ENCODE measurements around the gene TTC19.
"Not testable (repeated sequence)": the region's sequence is repeated elsewhere in the genome, so short reads cannot be mapped to it uniquely, and the experiment has no call there.

Gene TTC19

DNA sequence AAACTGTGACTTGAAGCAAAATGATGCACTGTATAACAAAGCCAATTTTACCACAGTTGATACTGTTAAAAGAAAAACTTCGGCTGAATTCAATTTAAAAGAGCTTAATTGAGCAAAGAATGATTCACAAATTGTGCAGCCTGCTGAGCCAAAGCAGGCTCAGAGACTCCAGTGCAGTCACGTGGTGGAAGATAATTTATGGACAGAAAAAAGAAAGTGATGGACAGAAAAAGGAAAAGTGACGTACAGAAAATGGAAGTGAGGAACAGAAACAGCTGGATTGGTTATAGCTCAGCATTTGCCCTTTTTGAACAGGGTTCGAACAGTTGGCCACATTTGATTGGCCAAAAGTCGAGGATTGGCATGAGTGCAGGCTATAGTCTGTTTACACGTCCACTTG lies 25.8 kb upstream of the TTC19 start:
- no peaks in the 10 kb centered on the region for H3K9me3 ChIP-seq (ENCODE audit: control insufficient read depth, low read length)
- H3K4me3 ChIP-seq (ENCODE audit: extremely low read depth, insufficient read depth, low read length, poor library complexity, severe bottlenecking) = no peak overlapping the region
- 95 to 96% methylated on average over 6 of the region's 6 CpGs for WGBS, 2 experiments (ENCODE audit: insufficient coverage in 2 of 2)
- H3K27ac ChIP-seq (ENCODE audit: low read depth, low read length, severe bottlenecking) = no peak overlapping the region
- no peaks in the 10 kb centered on the region for H3K4me1 ChIP-seq (ENCODE audit: control insufficient read depth, insufficient read depth, low read length, poor library complexity, severe bottlenecking)
- peaks cover 47% of the 10 kb centered on the region for H3K36me3 ChIP-seq (ENCODE audit: control insufficient read depth, insufficient read depth, low read length)

DNA sequence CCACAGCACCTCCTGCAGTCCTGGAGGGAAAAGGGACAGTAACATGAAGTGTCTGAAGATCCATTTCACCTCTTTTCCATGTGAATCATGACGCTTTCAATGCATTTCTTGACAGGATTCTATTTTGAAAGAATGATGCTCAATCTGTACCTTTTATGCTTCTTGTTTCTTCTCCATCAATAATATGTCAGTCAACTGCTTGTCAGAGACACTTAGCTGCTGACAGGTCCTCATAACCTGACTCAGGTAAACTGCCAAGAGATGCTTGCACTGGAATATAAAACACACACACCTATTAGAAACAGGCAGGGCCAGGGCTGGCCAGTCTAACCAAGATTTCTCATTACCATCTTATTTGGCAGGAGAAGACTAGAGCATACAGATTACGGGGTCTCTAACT lies 21.7 kb upstream of the TTC19 start:
- Histone ChIP-seq H3K4me1 (ENCODE audit: control insufficient read depth, insufficient read depth, low read length, poor library complexity, severe bottlenecking) (peaks cover 10% of the 10 kb centered on the region), H3K4me3 (ENCODE audit: extremely low read depth, insufficient read depth, low read length, poor library complexity, severe bottlenecking) (no peak overlapping the region), H3K9me3 (ENCODE audit: control insufficient read depth, low read length) (peaks cover 9% of the 10 kb centered on the region), H3K27ac (ENCODE audit: low read depth, low read length, severe bottlenecking) (no peak overlapping the region), H3K36me3 (ENCODE audit: control insufficient read depth, insufficient read depth, low read length) (peaks cover 75% of the 10 kb centered on the region)
- WGBS, 2 experiments (ENCODE audit: insufficient coverage in 2 of 2) = 94 to 100% methylated on average over 2 of the region's 2 CpGs

DNA sequence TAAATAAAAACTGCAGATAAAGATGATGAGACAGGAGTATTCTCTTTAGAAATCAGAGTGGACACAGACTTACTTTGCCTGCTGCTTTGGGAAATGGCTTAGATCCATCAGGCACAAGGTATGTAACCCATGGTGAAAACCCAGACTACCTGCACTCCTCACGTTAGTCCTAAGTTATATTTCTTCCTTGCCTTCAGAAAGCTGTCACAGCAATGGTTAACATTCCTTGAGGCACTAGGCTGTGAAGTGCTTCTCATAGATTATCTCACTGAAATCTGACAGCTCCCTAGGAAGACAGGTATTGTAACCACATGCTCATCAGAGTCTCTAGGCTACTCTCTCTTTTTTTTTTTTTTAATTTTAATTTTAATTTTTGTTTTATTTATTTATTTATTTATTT lies 21.0 kb upstream of the TTC19 start:
- 92% methylated on average over 1 of the region's 1 CpG; no CpG with 5 or more reads in 1 of the 2 experiments for WGBS, 2 experiments (ENCODE audit: insufficient coverage in 2 of 2)
- Histone ChIP-seq H3K27ac (ENCODE audit: low read depth, low read length, severe bottlenecking) (no peak overlapping the region), H3K4me1 (ENCODE audit: control insufficient read depth, insufficient read depth, low read length, poor library complexity, severe bottlenecking) (peaks cover 10% of the 10 kb centered on the region), H3K4me3 (ENCODE audit: extremely low read depth, insufficient read depth, low read length, poor library complexity, severe bottlenecking) (no peak overlapping the region), H3K9me3 (ENCODE audit: control insufficient read depth, low read length) (peaks cover 9% of the 10 kb centered on the region), H3K36me3 (ENCODE audit: control insufficient read depth, insufficient read depth, low read length) (peaks cover 81% of the 10 kb centered on the region)

DNA sequence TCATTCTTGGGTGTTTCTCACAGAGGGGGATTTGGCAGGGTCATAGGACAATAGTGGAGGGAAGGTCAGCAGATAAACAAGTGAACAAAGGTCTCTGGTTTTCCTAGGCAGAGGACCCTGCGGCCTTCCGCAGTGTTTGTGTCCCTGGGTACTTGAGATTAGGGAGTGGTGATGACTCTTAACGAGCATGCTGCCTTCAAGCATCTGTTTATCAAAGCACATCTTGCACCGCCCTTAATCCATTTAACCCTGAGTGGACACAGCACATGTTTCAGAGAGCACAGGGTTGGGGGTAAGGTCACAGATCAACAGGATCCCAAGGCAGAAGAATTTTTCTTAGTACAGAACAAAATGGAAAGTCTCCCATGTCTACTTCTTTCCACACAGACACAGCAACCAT lies 20.6 kb upstream of the TTC19 start:
- no CpG with 5 or more reads among the region's 4 CpGs for WGBS, 2 experiments (ENCODE audit: insufficient coverage in 2 of 2)
- H3K9me3 ChIP-seq (ENCODE audit: control insufficient read depth, low read length); H3K27ac ChIP-seq (ENCODE audit: low read depth, low read length, severe bottlenecking); H3K4me3 ChIP-seq (ENCODE audit: extremely low read depth, insufficient read depth, low read length, poor library complexity, severe bottlenecking); H3K4me1 ChIP-seq (ENCODE audit: control insufficient read depth, insufficient read depth, low read length, poor library complexity, severe bottlenecking): not testable (repeated sequence)
- peaks cover 82% of the 10 kb centered on the region for H3K36me3 ChIP-seq (ENCODE audit: control insufficient read depth, insufficient read depth, low read length)

DNA sequence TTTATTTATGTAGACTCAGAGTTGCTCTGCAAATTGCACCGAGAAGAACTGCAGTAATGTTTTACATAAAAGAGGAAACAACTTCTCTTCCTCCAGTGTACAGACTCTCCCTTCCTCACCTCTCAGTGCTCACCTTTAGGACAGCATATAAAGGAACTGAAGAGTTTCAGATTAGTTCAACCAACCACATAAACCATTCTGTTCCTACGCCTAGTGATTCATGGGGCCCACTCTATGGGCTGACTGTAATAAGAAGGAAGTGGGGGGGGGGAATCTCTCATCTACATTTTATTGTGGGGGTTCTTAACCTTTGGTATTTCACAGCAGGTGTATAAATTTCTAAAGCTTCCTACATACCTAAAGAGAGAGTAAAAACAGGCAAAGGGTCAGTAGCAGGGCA lies 18.4 kb upstream of the TTC19 start:
- Histone ChIP-seq H3K4me1 (ENCODE audit: control insufficient read depth, insufficient read depth, low read length, poor library complexity, severe bottlenecking) (peaks cover 10% of the 10 kb centered on the region), H3K27ac (ENCODE audit: low read depth, low read length, severe bottlenecking) (no peak overlapping the region), H3K4me3 (ENCODE audit: extremely low read depth, insufficient read depth, low read length, poor library complexity, severe bottlenecking) (no peak overlapping the region), H3K36me3 (ENCODE audit: control insufficient read depth, insufficient read depth, low read length) (peaks cover 84% of the 10 kb centered on the region), H3K9me3 (ENCODE audit: control insufficient read depth, low read length) (peaks cover 9% of the 10 kb centered on the region)
- 33% methylated on average over 1 of the region's 2 CpGs; no CpG with 5 or more reads in 1 of the 2 experiments for WGBS, 2 experiments (ENCODE audit: insufficient coverage in 2 of 2)

DNA sequence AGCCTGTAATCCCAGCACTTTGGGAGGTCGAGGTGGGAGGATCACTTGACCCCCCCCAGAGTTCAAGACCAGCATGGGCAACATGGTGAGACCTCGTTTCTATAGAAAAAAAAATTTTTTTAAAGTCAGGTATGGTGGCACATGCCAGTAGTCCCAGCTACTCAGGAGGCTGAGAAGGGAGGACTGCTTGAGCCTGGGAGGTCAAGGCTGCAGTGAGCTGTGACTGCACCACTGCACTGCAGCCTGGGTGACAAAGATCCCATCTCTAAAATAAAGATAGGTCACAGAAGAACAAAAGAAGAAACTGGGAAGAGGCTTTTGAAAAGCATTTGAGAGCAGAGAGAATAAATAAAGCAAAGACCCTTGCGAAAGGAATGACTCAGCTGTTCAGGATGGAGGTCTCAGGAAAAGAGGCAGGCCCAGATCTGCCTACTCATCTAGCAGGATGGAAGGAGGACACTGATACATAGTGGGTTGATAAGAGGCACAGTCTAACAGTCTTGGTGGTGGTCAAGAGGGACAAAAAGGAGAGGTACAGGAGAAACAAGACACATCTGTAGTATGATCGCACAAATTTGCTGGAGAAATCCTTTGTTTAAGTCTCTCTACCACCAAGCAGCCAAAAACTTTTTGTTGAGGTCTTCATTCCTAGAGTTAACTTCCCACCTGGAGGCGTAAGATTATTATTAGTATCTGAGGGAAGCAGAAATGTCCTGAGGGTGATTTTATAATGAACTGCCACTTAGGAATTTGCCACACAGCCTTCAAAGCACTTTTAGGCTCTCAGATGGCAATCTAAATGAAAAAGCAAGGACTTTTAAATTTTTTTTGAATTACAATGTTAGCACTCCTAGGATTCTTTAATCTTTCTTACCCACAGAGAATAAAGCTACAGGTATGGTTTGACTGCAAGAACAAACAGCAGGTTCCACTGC lies 17.7 kb upstream of the TTC19 start:
- H3K4me3 ChIP-seq (ENCODE audit: extremely low read depth, insufficient read depth, low read length, poor library complexity, severe bottlenecking) = no peak overlapping the region
- 87 to 94% methylated on average over 3 to 4 of the region's 5 CpGs for WGBS, 2 experiments (ENCODE audit: insufficient coverage in 2 of 2)
- H3K4me1 ChIP-seq (ENCODE audit: control insufficient read depth, insufficient read depth, low read length, poor library complexity, severe bottlenecking) = peaks cover 10% of the 10 kb centered on the region
- peaks cover 9% of the 10 kb centered on the region for H3K9me3 ChIP-seq (ENCODE audit: control insufficient read depth, low read length)
- H3K27ac ChIP-seq (ENCODE audit: low read depth, low read length, severe bottlenecking) = peak overlapping the region; percentile 63
- H3K36me3 ChIP-seq (ENCODE audit: control insufficient read depth, insufficient read depth, low read length) = peaks cover 84% of the 10 kb centered on the region

DNA sequence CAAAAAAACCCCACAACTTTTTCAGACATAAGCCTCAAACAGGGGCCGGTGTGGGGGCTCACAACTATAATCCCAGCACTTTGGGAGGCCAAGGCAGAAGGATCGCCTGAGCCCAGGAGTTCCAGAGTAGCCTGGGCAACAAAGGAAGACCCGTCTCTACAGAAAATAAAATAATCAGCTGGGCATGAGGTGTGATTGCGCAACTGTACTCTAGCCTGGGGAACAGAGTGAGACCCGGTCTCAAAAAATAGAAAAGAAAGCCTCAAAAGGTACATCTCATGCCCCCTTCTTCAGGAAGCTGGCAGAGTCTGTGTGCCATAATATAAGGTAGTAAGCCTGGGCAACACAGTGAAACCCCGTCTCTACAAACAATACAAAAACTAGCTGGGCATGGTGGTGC lies 3.3 kb upstream of the TTC19 start:
- H3K4me1 ChIP-seq (ENCODE audit: control insufficient read depth, insufficient read depth, low read length, poor library complexity, severe bottlenecking) = peaks cover 7% of the 10 kb centered on the region
- WGBS, 2 experiments (ENCODE audit: insufficient coverage in 2 of 2) = 87 to 92% methylated on average over 4 to 5 of the region's 6 CpGs
- H3K4me3 ChIP-seq (ENCODE audit: extremely low read depth, insufficient read depth, low read length, poor library complexity, severe bottlenecking) = no peak overlapping the region
- no peak overlapping the region for H3K27ac ChIP-seq (ENCODE audit: low read depth, low read length, severe bottlenecking)
- H3K9me3 ChIP-seq (ENCODE audit: control insufficient read depth, low read length) = peaks cover 8% of the 10 kb centered on the region
- H3K36me3 ChIP-seq (ENCODE audit: control insufficient read depth, insufficient read depth, low read length) = peaks cover 34% of the 10 kb centered on the region

DNA sequence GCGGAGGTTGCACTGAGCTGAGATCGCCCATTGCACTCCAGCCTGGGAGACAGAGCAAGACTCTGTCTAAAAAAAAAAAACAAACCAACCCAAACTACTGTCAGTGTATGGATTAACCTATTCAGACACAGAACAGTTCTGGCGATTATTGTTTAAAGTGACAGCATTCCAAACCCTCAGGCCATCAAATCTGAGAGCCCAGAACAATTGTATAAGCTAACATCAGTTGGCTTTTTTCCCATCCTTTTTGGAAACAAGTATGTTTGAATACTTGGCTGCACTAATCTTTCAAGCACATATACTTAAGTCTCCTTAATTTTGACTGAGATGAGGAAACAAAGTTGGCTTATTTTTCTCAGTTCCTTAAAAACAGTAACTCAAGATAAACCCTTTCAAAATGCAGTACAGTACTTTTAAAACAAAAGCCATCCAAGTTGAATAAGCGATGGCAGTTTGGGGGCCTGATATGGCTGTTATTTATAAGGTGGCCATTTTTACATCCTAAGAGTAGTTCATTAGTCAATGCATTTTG lies 1.5 kb upstream of the TTC19 start:
- Histone ChIP-seq H3K9me3 (ENCODE audit: control insufficient read depth, low read length) (peaks cover 14% of the 10 kb centered on the region), H3K27ac (ENCODE audit: low read depth, low read length, severe bottlenecking) (no peak overlapping the region), H3K36me3 (ENCODE audit: control insufficient read depth, insufficient read depth, low read length) (peaks cover 39% of the 10 kb centered on the region), H3K4me3 (ENCODE audit: extremely low read depth, insufficient read depth, low read length, poor library complexity, severe bottlenecking) (no peak overlapping the region), H3K4me1 (ENCODE audit: control insufficient read depth, insufficient read depth, low read length, poor library complexity, severe bottlenecking) (peaks cover 8% of the 10 kb centered on the region)
- 88 to 100% methylated on average over 1 to 2 of the region's 4 CpGs for WGBS, 2 experiments (ENCODE audit: insufficient coverage in 2 of 2)

DNA sequence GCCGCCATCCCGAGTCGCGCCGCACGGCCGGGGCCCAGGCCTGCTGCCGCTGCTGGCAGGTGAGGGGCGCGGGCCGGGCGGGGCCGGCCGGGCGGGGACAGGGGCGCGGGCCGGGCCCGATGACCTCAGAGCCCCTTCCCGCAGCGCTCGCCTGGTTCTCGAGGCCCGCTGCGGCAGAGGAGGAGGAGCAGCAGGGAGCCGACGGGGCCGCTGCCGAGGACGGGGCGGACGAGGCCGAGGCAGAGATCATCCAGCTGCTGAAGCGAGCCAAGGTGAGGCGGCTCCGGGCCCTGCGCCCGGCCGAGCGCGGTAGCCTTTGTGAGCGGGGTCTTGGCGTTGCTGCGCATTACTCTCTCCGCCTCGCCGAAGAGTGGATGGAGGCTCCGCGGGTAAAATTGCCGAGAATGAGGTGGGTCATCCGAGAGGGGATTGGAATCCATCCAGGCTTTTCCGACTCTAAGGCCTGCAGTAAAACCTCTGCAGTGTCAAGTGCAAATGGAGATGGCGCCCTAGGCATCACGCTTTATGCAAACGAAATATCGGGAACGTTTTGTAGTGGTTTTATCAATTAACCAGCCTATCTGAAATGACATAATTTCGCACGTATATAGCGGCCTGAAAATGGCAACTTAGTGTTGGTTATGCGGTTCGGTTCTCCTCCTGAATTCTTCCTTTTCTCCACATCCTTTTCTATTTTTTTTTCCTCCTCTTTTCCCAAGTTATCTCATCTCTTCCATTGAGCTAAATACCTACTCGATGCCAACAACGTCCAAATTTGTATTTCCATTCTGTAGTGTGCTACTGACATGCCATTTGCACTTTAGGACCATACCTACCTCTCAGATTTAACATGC lies 577 bp downstream of the TTC19 start:
- H3K4me1 ChIP-seq (ENCODE audit: control insufficient read depth, insufficient read depth, low read length, poor library complexity, severe bottlenecking) = peaks cover 8% of the 10 kb centered on the region
- WGBS, 2 experiments (ENCODE audit: insufficient coverage in 2 of 2) = 0 to 1% methylated on average over 51 to 54 of the region's 64 CpGs
- peaks cover 47% of the 10 kb centered on the region for H3K36me3 ChIP-seq (ENCODE audit: control insufficient read depth, insufficient read depth, low read length)
- H3K27ac ChIP-seq (ENCODE audit: low read depth, low read length, severe bottlenecking) = peak overlapping the region; percentile 88
- peaks cover 14% of the 10 kb centered on the region for H3K9me3 ChIP-seq (ENCODE audit: control insufficient read depth, low read length)
- H3K4me3 ChIP-seq (ENCODE audit: extremely low read depth, insufficient read depth, low read length, poor library complexity, severe bottlenecking) = peak overlapping the region; percentile 78

DNA sequence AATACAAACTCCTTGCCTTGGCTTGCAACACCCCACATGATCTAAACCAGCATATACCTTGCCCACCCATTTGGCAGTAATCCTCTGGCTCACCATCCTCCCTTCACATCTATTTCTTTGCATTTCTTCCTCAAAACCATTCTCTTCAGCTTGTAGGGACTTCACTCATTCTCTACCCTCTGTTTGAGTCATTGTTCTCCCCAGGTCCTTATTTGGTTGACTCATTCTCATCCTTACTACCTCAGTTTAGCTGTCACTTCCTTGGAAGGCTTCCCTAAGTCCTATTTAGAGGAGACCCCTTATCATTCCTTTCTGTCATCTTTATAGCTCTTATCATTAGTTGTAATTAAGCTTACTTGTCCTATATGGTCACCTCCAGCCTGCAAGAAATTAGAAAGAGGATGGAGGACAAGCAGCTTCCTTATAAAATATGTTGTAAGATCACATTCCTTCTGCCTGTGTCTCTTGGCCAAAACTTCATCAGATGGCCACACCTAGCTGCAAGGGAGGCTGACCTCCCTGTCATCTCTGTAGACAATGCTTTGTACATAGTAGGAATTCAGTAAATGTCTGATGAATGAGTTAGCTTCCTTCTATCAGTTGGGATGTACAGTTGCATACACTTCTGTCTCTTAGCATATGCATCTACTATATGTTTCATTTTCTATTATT lies 1.7 kb downstream of the TTC19 start:
- peaks cover 54% of the 10 kb centered on the region for H3K36me3 ChIP-seq (ENCODE audit: control insufficient read depth, insufficient read depth, low read length)
- no peak overlapping the region for H3K27ac ChIP-seq (ENCODE audit: low read depth, low read length, severe bottlenecking)
- H3K4me1 ChIP-seq (ENCODE audit: control insufficient read depth, insufficient read depth, low read length, poor library complexity, severe bottlenecking) = peaks cover 8% of the 10 kb centered on the region
- H3K4me3 ChIP-seq (ENCODE audit: extremely low read depth, insufficient read depth, low read length, poor library complexity, severe bottlenecking) = peak overlapping the region; percentile 78
- H3K9me3 ChIP-seq (ENCODE audit: control insufficient read depth, low read length) = peaks cover 14% of the 10 kb centered on the region

All from mesodermal cell (in vitro differentiated cells).